ENCODE measurements around the gene CES4A.

CES4A gene

GRCh38 chr16:67028696-67029253 lies 40.4 kb downstream of the CES4A start, which contains the start of gene CBFB (continued):
- TF ChIP-seq REST (tag by site-specific recombination; IDR thresholded peaks at IDR 0.05) (0 out of 2 replicates have a peak, but pooled peaks have one; percentile 11), KLF10 (tag by site-specific recombination; IDR thresholded peaks at IDR 0.05) (no peak), ZNF48 (tag by site-specific recombination; IDR thresholded peaks at IDR 0.05) (no peak), ZNF830 (tag by site-specific recombination; IDR thresholded peaks at IDR 0.05; ENCODE audit: low read depth) (no peak), PATZ1 (tag by site-specific recombination; IDR thresholded peaks at IDR 0.05) (peak; percentile 53), ZNF19 (tag by site-specific recombination; IDR thresholded peaks at IDR 0.05; ENCODE audit: low read depth) (no peak), ZNF366 (tag by site-specific recombination; conservative IDR thresholded peaks at IDR 0.05) (no peak), ZNF768 (tag by site-specific recombination; IDR thresholded peaks at IDR 0.05) (no peak), ATF2 (tag by site-specific recombination; IDR thresholded peaks at IDR 0.05; ENCODE audit: low read depth) (no peak), KLF1 (tag by site-specific recombination; IDR thresholded peaks at IDR 0.05) (peak; percentile 57; the same call in 1 of the 2 replicates), REPIN1 (tag by site-specific recombination; IDR thresholded peaks at IDR 0.05; ENCODE audit: low read depth) (no peak), ZNF10 (tag by site-specific recombination; IDR thresholded peaks at IDR 0.05) (no peak), ZNF629 (tag by site-specific recombination; IDR thresholded peaks at IDR 0.05) (no peak; the same call in 1 of the 2 replicates), PRDM6 (tag by site-specific recombination; IDR thresholded peaks at IDR 0.05) (no peak), ZNF416 (tag by site-specific recombination; IDR thresholded peaks at IDR 0.05) (no peak), ZNF658 (tag by site-specific recombination; IDR thresholded peaks at IDR 0.05) (no peak), ZNF341 (tag by site-specific recombination; IDR thresholded peaks at IDR 0.05; ENCODE audit: low read depth) (no peak), ZNF626 (tag by site-specific recombination; IDR thresholded peaks at IDR 0.05) (no peak), ZNF114 (tag by site-specific recombination; IDR thresholded peaks at IDR 0.05) (no peak), ZFP69B (tag by site-specific recombination; IDR thresholded peaks at IDR 0.05) (no peak), GLI4 (tag by site-specific recombination; IDR thresholded peaks at IDR 0.05) (no peak), ZNF558 (tag by site-specific recombination; IDR thresholded peaks at IDR 0.05) (no peak), ZNF146 (tag by site-specific recombination; IDR thresholded peaks at IDR 0.05) (no peak), ZBTB21 (tag by site-specific recombination; IDR thresholded peaks at IDR 0.05) (no peak), ZNF404 (tag by site-specific recombination; IDR thresholded peaks at IDR 0.05) (no peak), GLIS1 (tag by site-specific recombination; IDR thresholded peaks at IDR 0.05) (no peak; the same call in 1 of the 2 replicates), ZEB2 (tag by site-specific recombination; IDR thresholded peaks at IDR 0.05) (peak; percentile 66; the same call in 1 of the 2 replicates), ZNF473 (tag by site-specific recombination; IDR thresholded peaks at IDR 0.05) (no peak), ZNF133 (tag by site-specific recombination; IDR thresholded peaks at IDR 0.05) (no peak), KLF16 (tag by site-specific recombination; IDR thresholded peaks at IDR 0.05) (peak; percentile 66; the same call in 1 of the 2 replicates), ZNF510 (tag by site-specific recombination; IDR thresholded peaks at IDR 0.05; ENCODE audit: insufficient replicate concordance) (no peak), ZNF530 (tag by site-specific recombination; IDR thresholded peaks at IDR 0.05; ENCODE audit: low read depth) (no peak), ZNF843 (tag by site-specific recombination; IDR thresholded peaks at IDR 0.05) (peak; percentile 52), GLIS2 (tag by site-specific recombination; IDR thresholded peaks at IDR 0.05) (no peak), ZNF214 (tag by site-specific recombination; IDR thresholded peaks at IDR 0.05; ENCODE audit: borderline replicate concordance) (no peak)

All from HEK293 (cell line).